CD14-positive monocyte (primary cell): ENCODE data around the gene OPRPN. TPM values are rescaled to one million over a fixed set of nuclear protein-coding genes. Genes with fewer than 3 reads are reported as not detected.

Experiments used
- DNase-seq, 3 donors: peaks; one replicate each; pipeline ENCODE4 v3.0.0-alpha.2; 2011 to 2022
- H2AFZ ChIP-seq: 2 replicates; pipeline ENCODE4 v1.6.0; 2012; ENCODE audit warnings: mild to moderate bottlenecking, low read depth, low read length, inconsistent platforms; ENCODE audit not compliant: insufficient read depth, poor library complexity, severe bottlenecking
- H3K27ac ChIP-seq, 2 donors: 1 replicate in 1 of 2; 2 replicates in 1 of 2; pipeline ENCODE4 v1.5.1; 2012 to 2013; ENCODE audit warnings: low read length in 2 of 2, control low read depth in 1 of 2, inconsistent platforms in 1 of 2, low read depth in 1 of 2, mild to moderate bottlenecking in 1 of 2
- H3K27me3 ChIP-seq, 2 donors: one replicate each; pipeline versions ENCODE4 v1.6.0 to v1.6.1; 2011 to 2013; ENCODE audit warnings: low read length in 2 of 2; ENCODE audit not compliant: control insufficient read depth in 2 of 2, insufficient read depth in 2 of 2
- H3K36me3 ChIP-seq, 2 donors: replicated peaks in 1 of 2; 1 replicate in 1 of 2; 2 replicates in 1 of 2; pipeline versions ENCODE4 v1.5.1 to v1.6.1; 2012 to 2013; ENCODE audit warnings: low read length in 2 of 2, control low read depth in 1 of 2, inconsistent platforms in 1 of 2, mild to moderate bottlenecking in 1 of 2; ENCODE audit not compliant: insufficient read depth in 2 of 2, control insufficient read depth in 1 of 2
- H3K4me1 ChIP-seq, 2 donors: 1 replicate in 1 of 2; 2 replicates in 1 of 2; pipeline versions ENCODE4 v1.5.1 to v1.6.1; 2012 to 2013; ENCODE audit warnings: low read length in 2 of 2, control low read depth in 1 of 2, inconsistent platforms in 1 of 2, mild to moderate bottlenecking in 1 of 2, moderate library complexity in 1 of 2; ENCODE audit not compliant: insufficient read depth in 2 of 2, control insufficient read depth in 1 of 2
- H3K4me2 ChIP-seq: replicated peaks from 2 replicates; pipeline ENCODE3; 2012; ENCODE audit warnings: low read length, moderate library complexity, mild to moderate bottlenecking; ENCODE audit not compliant: poor library complexity, severe bottlenecking; ENCODE audit errors: extremely low read depth
- H3K4me3 ChIP-seq, 3 experiments: fragments of 200-600 bp in 1 of 3; sonication (generic) in 1 of 3; replicated peaks in 1 of 3; 1 replicate in 2 of 3; 2 replicates in 1 of 3; pipeline ENCODE4 v1.5.1; 2011 to 2013; ENCODE audit warnings: low read length in 3 of 3, mild to moderate bottlenecking in 3 of 3, control low read depth in 2 of 3, low read depth in 2 of 3, inconsistent platforms in 1 of 3, moderate library complexity in 1 of 3
- H3K79me2 ChIP-seq: 2 replicates; pipeline ENCODE4 v1.6.0; 2012; ENCODE audit warnings: mild to moderate bottlenecking, control low read depth, inconsistent platforms, low read length, moderate library complexity; ENCODE audit not compliant: insufficient read depth
- H3K9ac ChIP-seq: 2 replicates; pipeline ENCODE4 v1.6.0; 2017; ENCODE audit warnings: low read length, mild to moderate bottlenecking; ENCODE audit not compliant: insufficient read depth, poor library complexity, severe bottlenecking
- H3K9me3 ChIP-seq, 2 donors: replicated peaks in 1 of 2; 1 replicate in 1 of 2; 2 replicates in 1 of 2; pipeline versions ENCODE4 v1.5.1 to v1.6.1; 2012 to 2013; ENCODE audit warnings: low read length in 2 of 2, control low read depth in 1 of 2; ENCODE audit not compliant: control insufficient read depth in 1 of 2, insufficient read depth in 1 of 2
- H4K20me1 ChIP-seq: 2 replicates; pipeline ENCODE4 v1.6.0; 2012; ENCODE audit warnings: mild to moderate bottlenecking, low read length, control low read depth, moderate library complexity; ENCODE audit not compliant: insufficient read depth
- H3K27ac Mint-ChIP-seq, 7 donors: one replicate each; pipeline ENCODE4 v1.8.0; 2020; ENCODE audit warnings: mild to moderate bottlenecking in 7 of 7, mixed read lengths in 7 of 7, moderate library complexity in 6 of 7, inconsistent platforms in 2 of 7
- H3K27me3 Mint-ChIP-seq, 3 donors: one replicate each; pipeline ENCODE4 v1.8.0; 2021 to 2022; ENCODE audit warnings: low read depth in 3 of 3, mild to moderate bottlenecking in 3 of 3, mixed read lengths in 3 of 3, moderate library complexity in 3 of 3, inconsistent platforms in 1 of 3
- H3K36me3 Mint-ChIP-seq, 2 donors: one replicate each; pipeline ENCODE4 v1.8.0; 2020; ENCODE audit warnings: mixed read lengths in 2 of 2, inconsistent platforms in 1 of 2, mild to moderate bottlenecking in 1 of 2
- H3K4me1 Mint-ChIP-seq: one replicate; pipeline ENCODE4 v1.8.0; 2020; ENCODE audit warnings: mild to moderate bottlenecking, mixed read lengths
- H3K4me3 Mint-ChIP-seq, 2 donors: one replicate each; pipeline ENCODE4 v1.8.0; 2020; ENCODE audit warnings: mild to moderate bottlenecking in 2 of 2, mixed read lengths in 2 of 2, moderate library complexity in 1 of 2
- H3K9me3 Mint-ChIP-seq, 7 donors: one replicate each; pipeline ENCODE4 v1.8.0; 2020 to 2022; ENCODE audit warnings: mixed read lengths in 7 of 7, mild to moderate bottlenecking in 6 of 7, moderate library complexity in 6 of 7, inconsistent platforms in 2 of 7
- CTCF ChIP-seq: fragments of 200-600 bp; IDR thresholded peaks from one replicate; pipeline ENCODE4 v1.8.0; 2022; ENCODE audit warnings: antibody characterized with exemption, mild to moderate bottlenecking
- WGBS: methylation state at CpG from one replicate; pipeline ENCODE4 v1.1.5; 2013; ENCODE audit warnings: missing lambda C conversion rate; ENCODE audit not compliant: insufficient coverage; 5-methylcytosine and 5-hydroxymethylcytosine counted together
- intact Hi-C, 2 donors: fragments of 100-400 bp; cut with micrococcal nuclease; formaldehyde crosslinking; loops; one replicate each; pipeline versions ENCODE4 v1.15.0 to v1.15.1; 2023
- polyA plus RNA-seq, 3 donors: library from polyadenylated mRNA; depleted of rRNA in 1 of 3; unstranded in 2 of 3; stranded (reverse) in 1 of 3; fragments of 300-500 nt in 2 of 3; fragments of >200 nt in 1 of 3; fragmentation: Illumina TruSeq in 2 of 3; gene quantifications; 1 replicate in 2 of 3; 2 replicates in 1 of 3; pipeline ENCODE4 v1.2.3, GENCODE V29; 2012 to 2021

OPRPN gene
- polyA plus RNA-seq, 3 donors, result not detected

DNA sequence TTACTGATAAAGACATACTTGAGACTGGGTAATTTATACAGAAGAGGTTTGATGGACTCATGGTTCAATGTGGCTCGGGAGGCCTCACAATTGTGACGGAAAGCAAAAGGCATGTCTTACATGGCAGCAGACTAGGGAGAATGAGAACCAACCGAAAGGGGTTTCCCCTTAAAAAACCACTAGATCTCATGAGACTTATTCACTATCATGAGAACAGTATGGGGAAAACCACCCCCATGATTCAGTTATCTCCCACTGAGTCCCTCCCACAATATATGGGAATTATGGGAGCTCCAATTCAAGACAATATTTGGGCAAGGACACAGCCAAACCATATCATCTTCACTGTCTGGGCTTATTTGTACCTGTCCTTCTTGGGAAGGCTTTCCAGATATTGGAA, 51.5 kb downstream of the OPRPN start:
- H3K36me3 Mint-ChIP-seq, result no peaks in the 10 kb centered on the region
- no CpG with 5 or more reads among the region's 3 CpGs for WGBS
- no peaks in the 10 kb centered on the region for H3K36me3 ChIP-seq
- H3K9ac ChIP-seq, result no peak overlapping the region
- no peak overlapping the region for H3K4me3 ChIP-seq
- no peak overlapping the region for H3K27ac ChIP-seq
- no peaks in the 10 kb centered on the region for H4K20me1 ChIP-seq
- H3K9me3 ChIP-seq, result peaks cover 0 to 22% of the 10 kb centered on the region in 2 donors
- DNase-seq, result no peak
- no peak overlapping the region for H3K4me2 ChIP-seq
- no peaks in the 10 kb centered on the region for H3K79me2 ChIP-seq
- intact Hi-C loops, result no loop called here
- no peaks in the 10 kb centered on the region for H3K27me3 Mint-ChIP-seq
- H3K4me1 ChIP-seq, result no peaks in the 10 kb centered on the region
- no peak overlapping the region for H2AFZ ChIP-seq
- TF ChIP-seq CTCF, result no peak
- H3K9me3 Mint-ChIP-seq, result peaks cover 0 to 6% (median 2%) of the 10 kb centered on the region in 7 donors
- no peaks in the 10 kb centered on the region for H3K4me1 Mint-ChIP-seq
- H3K4me3 Mint-ChIP-seq, result no peak overlapping the region
- no peak overlapping the region for H3K27ac Mint-ChIP-seq
- H3K27me3 ChIP-seq, result no peaks in the 10 kb centered on the region

- Histone ChIP-seq H3K79me2 (no peaks in the 10 kb centered on the region), H3K27ac (no peak overlapping the region), H3K27me3 (no peaks in the 10 kb centered on the region), H3K4me3 (no peak overlapping the region), H2AFZ (no peak overlapping the region), H3K36me3 (no peaks in the 10 kb centered on the region), H3K9ac (no peak overlapping the region), H4K20me1 (no peaks in the 10 kb centered on the region), H3K4me2 (no peak overlapping the region), H3K9me3 (peaks cover 0 to 23% of the 10 kb centered on the region in 2 donors), H3K4me1 (no peaks in the 10 kb centered on the region)
- no CpG with 5 or more reads among the region's 1 CpG for WGBS
- no peak for DNase-seq
- H3K27ac Mint-ChIP-seq, result no peak overlapping the region
- H3K9me3 Mint-ChIP-seq, result peaks cover 0 to 8% (median 3%) of the 10 kb centered on the region in 7 donors
- no peak for TF ChIP-seq CTCF
- no peaks in the 10 kb centered on the region for H3K27me3 Mint-ChIP-seq
- intact Hi-C loops, result no loop called here
- no peak overlapping the region for H3K4me3 Mint-ChIP-seq
- H3K4me1 Mint-ChIP-seq, result no peaks in the 10 kb centered on the region
- H3K36me3 Mint-ChIP-seq, result no peaks in the 10 kb centered on the region
Observed at GRCh38 chr4:70452946-70453345, 55.2 kb downstream of the OPRPN start.

Other genes starting within 250 kb of the OPRPN start
- not detected for gene PRR27, start 243.7 kb upstream of the OPRPN start, polyA plus RNA-seq
- not detected for gene ODAM, start 202.2 kb upstream of the OPRPN start, polyA plus RNA-seq
- gene FDCSP, start 171.8 kb upstream of the OPRPN start, polyA plus RNA-seq, result not detected
- gene CSN3, start 155.3 kb upstream of the OPRPN start, polyA plus RNA-seq, result not detected
- not detected for gene CABS1, start 63.0 kb upstream of the OPRPN start, polyA plus RNA-seq
- gene SMR3A, start 37.2 kb upstream of the OPRPN start, polyA plus RNA-seq, result not detected
- not detected for gene SMR3B, start 14.8 kb upstream of the OPRPN start, polyA plus RNA-seq
- not detected for gene MUC7, start 74.3 kb downstream of the OPRPN start, polyA plus RNA-seq
- gene AMTN, start 120.6 kb downstream of the OPRPN start, polyA plus RNA-seq, result not detected
- not detected for gene AMBN, start 194.3 kb downstream of the OPRPN start, polyA plus RNA-seq
- not detected for gene ENAM, start 230.8 kb downstream of the OPRPN start, polyA plus RNA-seq